MM.1S (cell line): ENCODE results near the gene STAT6.

Experiments used
- DNase-seq: peaks from one replicate; pipeline ENCODE4 v3.0.0-alpha.2; 2015
- H2AFZ ChIP-seq: fragments of 300-600 bp; sonication (generic); 2 replicates; pipeline ENCODE4 v1.6.0; 2016; ENCODE audit warnings: antibody characterized with exemption, low read length
- H3F3A ChIP-seq: fragments of 300-600 bp; sonication (generic); 2 replicates; pipeline ENCODE4 v1.6.1; 2016; ENCODE audit warnings: mild to moderate bottlenecking, antibody characterized with exemption, low read length, moderate library complexity, mixed read lengths; ENCODE audit not compliant: insufficient read depth
- H3K27ac ChIP-seq: fragments of 300-600 bp; sonication (generic); 2 replicates; pipeline ENCODE4 v1.5.1; 2016; ENCODE audit warnings: mild to moderate bottlenecking, low read length
- H3K27me3 ChIP-seq: fragments of 300-600 bp; sonication (generic); replicated peaks from 2 replicates; pipeline ENCODE4 v1.6.0; 2016; ENCODE audit warnings: low read length; ENCODE audit not compliant: insufficient read depth
- H3K36me3 ChIP-seq: fragments of 300-600 bp; sonication (generic); replicated peaks from 2 replicates; pipeline ENCODE4 v1.6.1; 2016; ENCODE audit warnings: mild to moderate bottlenecking, low read length, mixed read lengths; ENCODE audit not compliant: insufficient read depth
- H3K4me1 ChIP-seq: fragments of 300-600 bp; sonication (generic); 2 replicates; pipeline ENCODE4 v1.6.1; 2016; ENCODE audit warnings: low read length, mixed read lengths
- H3K4me2 ChIP-seq: fragments of 300-600 bp; sonication (generic); 2 replicates; pipeline ENCODE4 v1.6.0; 2016; ENCODE audit warnings: low read depth, low read length
- H3K4me3 ChIP-seq: fragments of 300-600 bp; sonication (generic); 2 replicates; pipeline ENCODE4 v1.5.1; 2016; ENCODE audit warnings: low read length, mixed read lengths
- H3K79me2 ChIP-seq: fragments of 300-600 bp; sonication (generic); 2 replicates; pipeline ENCODE4 v1.6.1; 2016; ENCODE audit warnings: mixed run types, low read length, mixed read lengths
- H3K9ac ChIP-seq: fragments of 300-600 bp; sonication (generic); 2 replicates; pipeline ENCODE4 v1.6.1; 2016; ENCODE audit warnings: low read length, mixed read lengths
- H3K9me2 ChIP-seq: fragments of 300-600 bp; sonication (generic); replicated peaks from 2 replicates; pipeline ENCODE4 v1.6.1; 2016; ENCODE audit warnings: mild to moderate bottlenecking, low read length, mixed read lengths; ENCODE audit not compliant: insufficient read depth
- H3K9me3 ChIP-seq: fragments of 300-600 bp; sonication (generic); replicated peaks from 2 replicates; pipeline ENCODE4 v1.6.1; 2016; ENCODE audit warnings: mild to moderate bottlenecking, low read length, mixed read lengths; ENCODE audit not compliant: insufficient read depth
- H4K20me1 ChIP-seq: fragments of 300-600 bp; sonication (generic); 2 replicates; pipeline ENCODE4 v1.6.1; 2016; ENCODE audit warnings: mild to moderate bottlenecking, low read length, moderate library complexity, mixed read lengths; ENCODE audit not compliant: insufficient read depth
- EZH2 ChIP-seq: fragments of 300-600 bp; sonication (generic); optimal IDR thresholded peaks from 2 replicates; pipeline ENCODE3; 2017; ENCODE audit warnings: low read depth, mild to moderate bottlenecking, antibody characterized with exemption, low read length, mixed read lengths
- EZH2phosphoT487 ChIP-seq: fragments of 300-600 bp; sonication (generic); IDR thresholded peaks from 2 replicates; pipeline ENCODE4 v1.6.1; 2018; ENCODE audit warnings: antibody characterized with exemption, low read length
- TF ChIP-seq, protein P1 (sequence below): fragments of 300-600 bp; sonication (generic); IDR thresholded peaks from 2 replicates; pipeline ENCODE4 v1.5.1; 2016; ENCODE audit warnings: antibody characterized with exemption, low read length, mixed read lengths

STAT6 gene

DNA sequence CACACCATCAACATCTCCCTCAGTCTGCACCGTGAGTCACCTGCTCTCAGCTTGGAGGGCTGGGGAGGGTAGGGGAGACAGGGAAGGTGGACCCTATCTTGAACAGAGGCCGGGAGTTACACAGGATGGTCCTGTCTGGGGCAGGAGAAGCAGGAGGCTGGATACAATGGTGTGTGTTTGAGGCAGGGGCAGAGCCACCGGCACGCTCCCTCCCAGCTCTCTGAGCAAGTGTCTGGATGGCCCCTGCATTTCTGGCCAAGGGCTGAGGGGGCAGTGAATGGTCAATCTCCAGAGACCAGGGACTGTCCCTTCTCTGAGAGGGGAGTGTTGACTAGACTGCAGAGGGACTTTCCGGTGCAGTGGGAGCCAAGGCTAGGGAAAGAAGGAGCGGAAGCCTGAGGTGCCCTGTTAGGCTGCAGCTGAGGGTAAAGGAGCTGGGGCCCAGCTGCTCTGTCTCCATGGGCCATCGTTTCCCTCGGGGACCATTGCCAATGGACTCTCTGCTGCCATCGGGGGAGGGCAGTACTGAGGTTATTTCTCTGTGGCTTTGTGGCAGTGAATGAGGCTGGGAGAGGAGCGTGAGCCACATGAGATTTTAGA lies 34.4 kb upstream of the STAT6 start:
- TF ChIP-seq EZH2: no peak
- TF ChIP-seq EZH2phosphoT487: no peak
- TF ChIP-seq, protein P1, sequence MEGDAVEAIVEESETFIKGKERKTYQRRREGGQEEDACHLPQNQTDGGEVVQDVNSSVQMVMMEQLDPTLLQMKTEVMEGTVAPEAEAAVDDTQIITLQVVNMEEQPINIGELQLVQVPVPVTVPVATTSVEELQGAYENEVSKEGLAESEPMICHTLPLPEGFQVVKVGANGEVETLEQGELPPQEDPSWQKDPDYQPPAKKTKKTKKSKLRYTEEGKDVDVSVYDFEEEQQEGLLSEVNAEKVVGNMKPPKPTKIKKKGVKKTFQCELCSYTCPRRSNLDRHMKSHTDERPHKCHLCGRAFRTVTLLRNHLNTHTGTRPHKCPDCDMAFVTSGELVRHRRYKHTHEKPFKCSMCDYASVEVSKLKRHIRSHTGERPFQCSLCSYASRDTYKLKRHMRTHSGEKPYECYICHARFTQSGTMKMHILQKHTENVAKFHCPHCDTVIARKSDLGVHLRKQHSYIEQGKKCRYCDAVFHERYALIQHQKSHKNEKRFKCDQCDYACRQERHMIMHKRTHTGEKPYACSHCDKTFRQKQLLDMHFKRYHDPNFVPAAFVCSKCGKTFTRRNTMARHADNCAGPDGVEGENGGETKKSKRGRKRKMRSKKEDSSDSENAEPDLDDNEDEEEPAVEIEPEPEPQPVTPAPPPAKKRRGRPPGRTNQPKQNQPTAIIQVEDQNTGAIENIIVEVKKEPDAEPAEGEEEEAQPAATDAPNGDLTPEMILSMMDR: no peak
- H2AFZ ChIP-seq: no peak overlapping the region
- DNase-seq: no peak
- no peaks in the 10 kb centered on the region for H3K27me3 ChIP-seq
- H3K9me2 ChIP-seq: no peaks in the 10 kb centered on the region
- no peaks in the 10 kb centered on the region for H3K79me2 ChIP-seq
- no peaks in the 10 kb centered on the region for H3K36me3 ChIP-seq
- no peaks in the 10 kb centered on the region for H3F3A ChIP-seq
- no peak overlapping the region for H3K4me2 ChIP-seq
- H3K9ac ChIP-seq: no peak overlapping the region
- H4K20me1 ChIP-seq: no peaks in the 10 kb centered on the region
- H3K9me3 ChIP-seq: no peaks in the 10 kb centered on the region
- H3K4me3 ChIP-seq: no peak overlapping the region
- no peaks in the 10 kb centered on the region for H3K4me1 ChIP-seq
- H3K27ac ChIP-seq: no peak overlapping the region

DNA sequence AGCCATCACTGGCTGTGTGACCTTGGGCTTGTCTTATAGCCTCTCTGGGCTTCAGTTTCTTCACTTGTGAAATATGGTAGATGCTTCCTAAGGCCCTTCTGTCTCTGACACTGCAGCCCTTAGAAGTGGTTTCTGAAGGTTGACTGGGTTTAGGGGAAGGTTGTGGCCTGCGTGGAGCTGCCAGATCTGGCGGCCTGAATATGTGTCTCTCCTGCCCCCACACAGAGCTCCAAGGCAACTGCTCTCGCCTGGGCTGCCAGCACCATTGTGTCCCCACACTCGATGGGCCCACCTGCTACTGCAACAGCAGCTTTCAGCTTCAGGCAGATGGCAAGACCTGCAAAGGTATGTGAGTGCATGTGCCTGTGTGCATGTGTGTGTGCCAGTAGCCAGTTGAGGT lies 32.3 kb upstream of the STAT6 start:
- no peaks in the 10 kb centered on the region for H3K9me2 ChIP-seq
- H3K27ac ChIP-seq: no peak overlapping the region
- H3K9ac ChIP-seq: no peak overlapping the region
- H3K9me3 ChIP-seq: no peaks in the 10 kb centered on the region
- H3K4me2 ChIP-seq: no peak overlapping the region
- no peak overlapping the region for H2AFZ ChIP-seq
- H3K4me3 ChIP-seq: no peak overlapping the region
- H4K20me1 ChIP-seq: no peaks in the 10 kb centered on the region
- TF ChIP-seq EZH2 (no peak), EZH2phosphoT487 (no peak)
- TF ChIP-seq, protein P1: no peak
- no peak for DNase-seq
- H3F3A ChIP-seq: no peaks in the 10 kb centered on the region
- H3K27me3 ChIP-seq: no peaks in the 10 kb centered on the region
- no peaks in the 10 kb centered on the region for H3K79me2 ChIP-seq
- no peaks in the 10 kb centered on the region for H3K4me1 ChIP-seq
- H3K36me3 ChIP-seq: no peaks in the 10 kb centered on the region

DNA sequence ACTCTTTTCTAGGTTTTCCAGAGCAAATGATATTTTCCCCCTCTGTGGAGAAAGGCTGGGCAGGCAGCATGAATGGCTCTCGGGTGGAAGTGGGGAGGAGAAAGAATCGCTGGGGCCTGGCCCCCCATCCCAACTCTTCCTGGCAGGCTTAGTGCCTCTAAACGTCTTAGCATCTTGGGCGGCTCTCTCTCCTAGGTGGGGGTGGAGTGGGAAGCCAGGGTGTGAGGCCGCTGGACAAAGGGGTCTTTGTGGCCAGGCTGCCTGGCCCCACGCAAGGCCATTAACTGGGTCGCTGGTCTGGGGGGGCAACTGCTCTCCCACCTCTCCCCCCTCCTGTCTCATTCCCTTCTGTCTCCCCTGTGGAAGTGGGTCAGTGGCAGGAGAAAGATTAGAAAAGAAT lies 31.6 kb upstream of the STAT6 start:
- H3K4me2 ChIP-seq: no peak overlapping the region
- no peaks in the 10 kb centered on the region for H3F3A ChIP-seq
- H3K27ac ChIP-seq: no peak overlapping the region
- no peaks in the 10 kb centered on the region for H3K79me2 ChIP-seq
- DNase-seq: no peak
- H3K9ac ChIP-seq: no peak overlapping the region
- TF ChIP-seq, protein P1: no peak
- no peaks in the 10 kb centered on the region for H3K4me1 ChIP-seq
- H3K36me3 ChIP-seq: no peaks in the 10 kb centered on the region
- no peaks in the 10 kb centered on the region for H3K9me2 ChIP-seq
- no peaks in the 10 kb centered on the region for H3K9me3 ChIP-seq
- H3K4me3 ChIP-seq: no peak overlapping the region
- H4K20me1 ChIP-seq: no peaks in the 10 kb centered on the region
- no peaks in the 10 kb centered on the region for H3K27me3 ChIP-seq
- no peak overlapping the region for H2AFZ ChIP-seq
